Neural cell (in vitro differentiated cells): Measurements from ENCODE around the gene RGS19. TPM values are rescaled to one million over a fixed set of nuclear protein-coding genes. Genes with fewer than 3 reads are reported as not detected.
"Not testable (repeated sequence)": the region's sequence is repeated elsewhere in the genome, so short reads cannot be mapped to it uniquely, and the experiment has no call there.

Experiments used
- H2AFZ ChIP-seq: fragments of 200-600, 300-800 bp; sonication (generic), shearing (Covaris generic); 2 replicates; pipeline ENCODE4 v1.6.0; 2014; ENCODE audit warnings: low read depth, mild to moderate bottlenecking, antibody characterized with exemption, low read length, moderate library complexity
- H3F3A ChIP-seq: fragments of 200-600 bp; shearing (Covaris generic); 2 replicates; pipeline ENCODE4 v1.6.1; 2016; ENCODE audit warnings: mild to moderate bottlenecking, moderate library complexity, mixed read lengths, antibody characterized with exemption, low read length; ENCODE audit not compliant: insufficient read depth, poor library complexity, severe bottlenecking
- H3K27ac ChIP-seq: fragments of 200-600, 300-800 bp; sonication (generic), shearing (Covaris generic); 2 replicates; pipeline ENCODE4 v1.5.1; 2014; ENCODE audit warnings: mild to moderate bottlenecking, low read length, moderate library complexity
- H3K27me3 ChIP-seq: fragments of 300-800, 200-600 bp; sonication (generic), shearing (Covaris generic); 2 replicates; pipeline ENCODE4 v1.6.0; 2014; ENCODE audit warnings: mild to moderate bottlenecking, low read depth, low read length, moderate library complexity; ENCODE audit not compliant: insufficient read depth
- H3K36me3 ChIP-seq: fragments of 300-800, 200-600 bp; sonication (generic), shearing (Covaris generic); 2 replicates; pipeline ENCODE4 v1.5.1; 2014; ENCODE audit warnings: mild to moderate bottlenecking, antibody characterized with exemption, low read length, moderate library complexity; ENCODE audit not compliant: insufficient read depth
- H3K4me2 ChIP-seq: fragments of 300-800, 200-600 bp; sonication (generic), shearing (Covaris generic); 2 replicates; pipeline ENCODE4 v1.6.0; 2014; ENCODE audit warnings: mild to moderate bottlenecking, low read length
- H3K4me3 ChIP-seq: fragments of 300-800, 200-600 bp; sonication (generic), shearing (Covaris generic); 2 replicates; pipeline ENCODE4 v1.5.1; 2014; ENCODE audit warnings: mild to moderate bottlenecking, low read length, moderate library complexity
- H3K79me2 ChIP-seq: fragments of 200-600 bp; shearing (Covaris generic); replicated peaks from 2 replicates; pipeline ENCODE4 v1.6.0; 2014; ENCODE audit warnings: mild to moderate bottlenecking, low read length, moderate library complexity; ENCODE audit not compliant: insufficient read depth
- H3K9ac ChIP-seq: fragments of 300-800, 200-600 bp; sonication (generic), shearing (Covaris generic); 2 replicates; pipeline ENCODE4 v1.6.1; 2016; ENCODE audit warnings: mild to moderate bottlenecking, low read length, mixed read lengths
- H3K9me2 ChIP-seq: fragments of 200-600 bp; shearing (Covaris generic); 2 replicates; pipeline ENCODE4 v1.6.1; 2016; ENCODE audit warnings: mild to moderate bottlenecking, low read length, mixed read lengths; ENCODE audit not compliant: insufficient read depth
- H3K9me3 ChIP-seq: fragments of 200-600, 300-800 bp; sonication (generic), shearing (Covaris generic); 2 replicates; pipeline ENCODE4 v1.6.1; 2016; ENCODE audit warnings: mild to moderate bottlenecking, mixed run types, low read length, moderate library complexity, mixed read lengths
- H4K20me1 ChIP-seq: fragments of 200-600 bp; shearing (Covaris generic); 2 replicates; pipeline ENCODE4 v1.6.1; 2016; ENCODE audit warnings: mild to moderate bottlenecking, mixed run types; ENCODE audit not compliant: insufficient read depth
- EP300 ChIP-seq: fragments of 450-650 bp; conservative IDR thresholded peaks from 2 replicates; pipeline ENCODE4 v1.6.1; 2014; ENCODE audit warnings: antibody characterized with exemption, mild to moderate bottlenecking, moderate library complexity; ENCODE audit not compliant: poor library complexity, severe bottlenecking
- MXI1 ChIP-seq: fragments of 450-650 bp; conservative IDR thresholded peaks from 2 replicates; pipeline ENCODE4 v1.6.1; 2014; ENCODE audit warnings: antibody characterized with exemption, mild to moderate bottlenecking; ENCODE audit not compliant: poor library complexity, severe bottlenecking
- POLR2AphosphoS5 ChIP-seq: IDR thresholded peaks from 2 replicates; pipeline ENCODE4 v1.6.1; 2012
- SMC3 ChIP-seq: fragments of 450-650 bp; conservative IDR thresholded peaks from 2 replicates; pipeline ENCODE4 v1.6.1; 2014; ENCODE audit warnings: antibody characterized with exemption, mild to moderate bottlenecking, moderate library complexity; ENCODE audit not compliant: poor library complexity
- TAF1 ChIP-seq: IDR thresholded peaks from 2 replicates; pipeline ENCODE4 v1.6.1; 2012; ENCODE audit warnings: low read depth
- polyA plus RNA-seq: library from polyadenylated mRNA; depleted of rRNA; stranded (reverse); fragments of >200 nt; gene quantifications from 2 replicates; pipeline ENCODE4 v1.2.3, GENCODE V29; 2014
- TF ChIP-seq, protein P1 (sequence below): IDR thresholded peaks from 2 replicates; pipeline ENCODE4 v1.6.1; 2012; ENCODE audit warnings: borderline replicate concordance
- TF ChIP-seq, protein P2 (sequence below): fragments of 450-650 bp; IDR thresholded peaks from 2 replicates; pipeline ENCODE4 v1.5.1; 2014; ENCODE audit warnings: antibody characterized with exemption, mild to moderate bottlenecking, moderate library complexity; ENCODE audit not compliant: poor library complexity, severe bottlenecking

Gene RGS19
- polyA plus RNA-seq, 1 donor from 2014 or later = 3.4 TPM

DNA sequence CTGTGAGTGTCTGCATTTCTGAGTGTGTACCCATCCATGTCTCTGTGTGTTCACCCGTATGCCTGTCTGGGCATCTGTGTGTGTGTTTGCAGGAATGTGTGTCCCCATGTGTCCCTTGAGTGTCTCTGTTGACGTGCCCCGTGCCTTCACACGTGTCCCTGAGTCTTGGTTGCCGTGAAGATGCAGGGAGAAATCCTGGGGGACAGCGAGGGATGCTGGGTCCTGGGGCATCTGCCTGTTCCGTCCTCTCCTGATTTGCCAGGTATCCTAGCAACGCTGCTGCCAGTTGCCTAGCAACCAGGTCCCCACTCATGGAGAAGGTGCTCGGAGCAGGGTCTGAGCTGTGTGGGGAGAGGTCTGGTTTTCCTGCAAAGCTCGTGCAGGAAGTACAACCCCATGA, 10.8 kb upstream of the RGS19 start:
- peaks cover 2% of the 10 kb centered on the region for H3K27me3 ChIP-seq

DNA sequence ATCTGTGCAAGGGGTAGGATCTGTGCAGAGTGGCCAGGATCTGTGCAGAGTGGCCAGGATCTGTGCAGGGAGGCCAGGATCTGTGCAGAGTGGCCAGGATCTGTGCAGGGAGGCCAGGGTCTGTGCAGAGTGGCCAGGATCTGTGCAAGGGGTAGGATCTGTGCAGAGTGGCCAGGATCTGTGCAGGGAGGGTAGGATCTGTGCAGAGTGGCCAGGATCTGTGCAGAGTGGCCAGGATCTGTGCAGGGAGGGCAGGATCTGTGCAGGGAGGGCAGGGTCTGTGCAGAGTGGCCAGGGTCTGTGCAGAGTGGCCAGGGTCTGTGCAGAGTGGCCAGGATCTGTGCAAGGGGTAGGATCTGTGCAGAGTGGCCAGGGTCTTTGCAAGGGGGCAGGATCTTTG, 9.3 kb upstream of the RGS19 start:
- not testable (repeated sequence) for H3K36me3 ChIP-seq, H3K27ac ChIP-seq, H3K4me2 ChIP-seq, H3K4me3 ChIP-seq, H4K20me1 ChIP-seq, H3F3A ChIP-seq, H3K9me3 ChIP-seq, H2AFZ ChIP-seq, H3K79me2 ChIP-seq, H3K9me2 ChIP-seq
- H3K27me3 ChIP-seq = peaks cover 12% of the 10 kb centered on the region
- peak overlapping the region; percentile 68 for H3K9ac ChIP-seq

More for the DNA sequence above, 10.8 kb upstream of the RGS19 start:
- H2AFZ ChIP-seq = no peak overlapping the region
- no peaks in the 10 kb centered on the region for H3K36me3 ChIP-seq
- H3K4me2 ChIP-seq = peak overlapping the region; percentile 72
- H3F3A ChIP-seq = no peaks in the 10 kb centered on the region
- H3K9ac ChIP-seq = peak overlapping the region; percentile 68
- H3K4me3 ChIP-seq = peak overlapping the region; percentile 59
- no peaks in the 10 kb centered on the region for H3K9me3 ChIP-seq
- H3K79me2 ChIP-seq = peaks cover 6% of the 10 kb centered on the region
- TF ChIP-seq TAF1 (no peak), MXI1 (peak; percentile 87), SMC3 (peak; percentile 45), POLR2AphosphoS5 (peak; percentile 56), EP300 (peak; percentile 74)
- TF ChIP-seq, protein P1, sequence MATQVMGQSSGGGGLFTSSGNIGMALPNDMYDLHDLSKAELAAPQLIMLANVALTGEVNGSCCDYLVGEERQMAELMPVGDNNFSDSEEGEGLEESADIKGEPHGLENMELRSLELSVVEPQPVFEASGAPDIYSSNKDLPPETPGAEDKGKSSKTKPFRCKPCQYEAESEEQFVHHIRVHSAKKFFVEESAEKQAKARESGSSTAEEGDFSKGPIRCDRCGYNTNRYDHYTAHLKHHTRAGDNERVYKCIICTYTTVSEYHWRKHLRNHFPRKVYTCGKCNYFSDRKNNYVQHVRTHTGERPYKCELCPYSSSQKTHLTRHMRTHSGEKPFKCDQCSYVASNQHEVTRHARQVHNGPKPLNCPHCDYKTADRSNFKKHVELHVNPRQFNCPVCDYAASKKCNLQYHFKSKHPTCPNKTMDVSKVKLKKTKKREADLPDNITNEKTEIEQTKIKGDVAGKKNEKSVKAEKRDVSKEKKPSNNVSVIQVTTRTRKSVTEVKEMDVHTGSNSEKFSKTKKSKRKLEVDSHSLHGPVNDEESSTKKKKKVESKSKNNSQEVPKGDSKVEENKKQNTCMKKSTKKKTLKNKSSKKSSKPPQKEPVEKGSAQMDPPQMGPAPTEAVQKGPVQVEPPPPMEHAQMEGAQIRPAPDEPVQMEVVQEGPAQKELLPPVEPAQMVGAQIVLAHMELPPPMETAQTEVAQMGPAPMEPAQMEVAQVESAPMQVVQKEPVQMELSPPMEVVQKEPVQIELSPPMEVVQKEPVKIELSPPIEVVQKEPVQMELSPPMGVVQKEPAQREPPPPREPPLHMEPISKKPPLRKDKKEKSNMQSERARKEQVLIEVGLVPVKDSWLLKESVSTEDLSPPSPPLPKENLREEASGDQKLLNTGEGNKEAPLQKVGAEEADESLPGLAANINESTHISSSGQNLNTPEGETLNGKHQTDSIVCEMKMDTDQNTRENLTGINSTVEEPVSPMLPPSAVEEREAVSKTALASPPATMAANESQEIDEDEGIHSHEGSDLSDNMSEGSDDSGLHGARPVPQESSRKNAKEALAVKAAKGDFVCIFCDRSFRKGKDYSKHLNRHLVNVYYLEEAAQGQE = no peak
- TF ChIP-seq, protein P2, sequence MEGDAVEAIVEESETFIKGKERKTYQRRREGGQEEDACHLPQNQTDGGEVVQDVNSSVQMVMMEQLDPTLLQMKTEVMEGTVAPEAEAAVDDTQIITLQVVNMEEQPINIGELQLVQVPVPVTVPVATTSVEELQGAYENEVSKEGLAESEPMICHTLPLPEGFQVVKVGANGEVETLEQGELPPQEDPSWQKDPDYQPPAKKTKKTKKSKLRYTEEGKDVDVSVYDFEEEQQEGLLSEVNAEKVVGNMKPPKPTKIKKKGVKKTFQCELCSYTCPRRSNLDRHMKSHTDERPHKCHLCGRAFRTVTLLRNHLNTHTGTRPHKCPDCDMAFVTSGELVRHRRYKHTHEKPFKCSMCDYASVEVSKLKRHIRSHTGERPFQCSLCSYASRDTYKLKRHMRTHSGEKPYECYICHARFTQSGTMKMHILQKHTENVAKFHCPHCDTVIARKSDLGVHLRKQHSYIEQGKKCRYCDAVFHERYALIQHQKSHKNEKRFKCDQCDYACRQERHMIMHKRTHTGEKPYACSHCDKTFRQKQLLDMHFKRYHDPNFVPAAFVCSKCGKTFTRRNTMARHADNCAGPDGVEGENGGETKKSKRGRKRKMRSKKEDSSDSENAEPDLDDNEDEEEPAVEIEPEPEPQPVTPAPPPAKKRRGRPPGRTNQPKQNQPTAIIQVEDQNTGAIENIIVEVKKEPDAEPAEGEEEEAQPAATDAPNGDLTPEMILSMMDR = no peak
- no peaks in the 10 kb centered on the region for H3K9me2 ChIP-seq
- H4K20me1 ChIP-seq = no peaks in the 10 kb centered on the region
- H3K27ac ChIP-seq = peak overlapping the region; percentile 97

DNA sequence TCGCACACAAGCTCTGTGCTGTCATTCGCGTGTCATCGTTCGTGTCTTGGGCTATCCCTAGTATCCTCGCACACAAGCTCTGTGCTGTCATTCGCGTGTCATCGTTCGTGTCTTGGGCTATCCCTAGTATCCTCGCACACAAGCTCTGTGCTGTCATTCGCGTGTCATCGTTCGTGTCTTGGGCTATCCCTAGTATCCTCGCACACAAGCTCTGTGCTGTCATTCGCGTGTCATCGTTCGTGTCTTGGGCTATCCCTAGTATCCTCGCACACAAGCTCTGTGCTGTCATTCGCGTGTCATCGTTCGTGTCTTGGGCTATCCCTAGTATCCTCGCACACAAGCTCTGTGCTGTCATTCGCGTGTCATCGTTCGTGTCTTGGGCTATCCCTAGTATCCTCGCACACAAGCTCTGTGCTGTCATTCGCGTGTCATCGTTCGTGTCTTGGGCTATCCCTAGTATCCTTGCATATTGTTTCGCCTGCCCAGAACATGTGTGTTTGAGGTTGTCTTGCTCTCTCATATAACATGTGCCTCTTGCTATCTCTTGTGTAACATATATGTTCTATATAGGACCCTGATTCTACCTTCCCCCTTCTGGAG, 8.0 kb upstream of the RGS19 start:
- not testable (repeated sequence) for H3K4me3 ChIP-seq, H2AFZ ChIP-seq, H3K36me3 ChIP-seq, H3K4me2 ChIP-seq, H3K9me3 ChIP-seq, H3K27ac ChIP-seq, H3F3A ChIP-seq, H3K79me2 ChIP-seq, H4K20me1 ChIP-seq, H3K9me2 ChIP-seq, H3K9ac ChIP-seq
- peaks cover 17% of the 10 kb centered on the region for H3K27me3 ChIP-seq
